CD4-positive, alpha-beta memory T cell (primary cell): Measurements from ENCODE around the gene S100A13. TPM values are rescaled to one million over a fixed set of nuclear protein-coding genes. Genes with fewer than 3 reads are reported as not detected.

Experiments used
- CTCF ChIA-PET: fragments of 350-600 bp; sonication (Branson Sonifier 250); formaldehyde crosslinking; loops from one replicate; lab custom pipeline; 2021; ENCODE audit warnings: inconsistent platforms; ENCODE audit not compliant: partially characterized antibody; lab: Charles Lee
- POLR2A ChIA-PET: fragments of 350-600 bp; sonication (Branson Sonifier 250); formaldehyde crosslinking; loops from one replicate; lab custom pipeline; 2021; ENCODE audit not compliant: partially characterized antibody; lab: Charles Lee
- DNase-seq, 5 donors: peaks; one replicate each; pipeline versions ENCODE4 v3.0.0 to v3.0.0-alpha.2; 2020 to 2022; ENCODE audit warnings: mixed read lengths in 1 of 5
- H3K27ac ChIP-seq: one replicate; pipeline ENCODE4 v1.7.0; 2013; ENCODE audit warnings: low read depth, low read length
- H3K27me3 ChIP-seq: 2 replicates; pipeline ENCODE4 v1.7.0; 2013; ENCODE audit warnings: mild to moderate bottlenecking, low read length, moderate library complexity; ENCODE audit not compliant: insufficient read depth
- H3K36me3 ChIP-seq: 2 replicates; pipeline ENCODE4 v1.7.0; 2013; ENCODE audit warnings: mild to moderate bottlenecking, low read length, moderate library complexity; ENCODE audit not compliant: insufficient read depth
- H3K4me1 ChIP-seq: 2 replicates; pipeline ENCODE4 v1.7.0; 2013; ENCODE audit warnings: mild to moderate bottlenecking, low read length, moderate library complexity; ENCODE audit not compliant: insufficient read depth
- H3K4me3 ChIP-seq, 2 donors: one replicate each; pipeline ENCODE4 v1.7.0; 2013; ENCODE audit warnings: low read length in 2 of 2, mild to moderate bottlenecking in 1 of 2
- H3K9me3 ChIP-seq, 2 donors: one replicate each; pipeline ENCODE4 v1.7.0; 2013; ENCODE audit warnings: low read length in 2 of 2, control low read depth in 1 of 2; ENCODE audit not compliant: control insufficient read depth in 1 of 2
- H3K27ac Mint-ChIP-seq, 7 donors: one replicate each; pipeline ENCODE4 v1.8.0; 2020 to 2021; ENCODE audit warnings: mixed read lengths in 7 of 7, mild to moderate bottlenecking in 6 of 7, inconsistent platforms in 3 of 7, moderate library complexity in 3 of 7
- H3K27me3 Mint-ChIP-seq, 2 donors: one replicate each; pipeline ENCODE4 v1.8.0; 2020 to 2021; ENCODE audit warnings: mixed read lengths in 2 of 2
- H3K36me3 Mint-ChIP-seq, 2 donors: one replicate each; pipeline ENCODE4 v1.8.0; 2020 to 2021; ENCODE audit warnings: mixed read lengths in 2 of 2, inconsistent platforms in 1 of 2, mild to moderate bottlenecking in 1 of 2
- H3K4me1 Mint-ChIP-seq, 4 donors: one replicate each; pipeline ENCODE4 v1.8.0; 2020 to 2021; ENCODE audit warnings: mixed read lengths in 4 of 4, mild to moderate bottlenecking in 1 of 4
- H3K4me3 Mint-ChIP-seq, 8 donors: one replicate each; pipeline ENCODE4 v1.8.0; 2020 to 2021; ENCODE audit warnings: mixed read lengths in 8 of 8, mild to moderate bottlenecking in 7 of 8, moderate library complexity in 6 of 8, inconsistent platforms in 3 of 8
- H3K9me3 Mint-ChIP-seq, 8 donors: one replicate each; pipeline ENCODE4 v1.8.0; 2020 to 2021; ENCODE audit warnings: mixed read lengths in 8 of 8, mild to moderate bottlenecking in 5 of 8, inconsistent platforms in 3 of 8, moderate library complexity in 1 of 8
- intact Hi-C: fragments of 100-400 bp; cut with micrococcal nuclease; formaldehyde crosslinking; loops from one replicate; pipeline ENCODE4 v1.15.1; 2023
- polyA plus RNA-seq, 2 donors: library from polyadenylated mRNA; unstranded; fragments of 300-500 nt; fragmentation: Illumina TruSeq; gene quantifications; one replicate each; pipeline ENCODE4 v1.2.3, GENCODE V29; 2021
- total RNA-seq, 2 experiments: library from RNA; stranded (reverse); gene quantifications; one replicate each; pipeline ENCODE4 v1.2.3, GENCODE V29; 2021

The S100A13 gene
- total and polyA plus RNA-seq, 4 experiments from 2014 or later: 0.56 to 5.2 (median 4.3) TPM; not detected in 1

GRCh38 chr1:153623101-153623500 is 4.2 kb downstream of the S100A13 start:
- no peak overlapping the region for H3K4me3 Mint-ChIP-seq
- H3K27ac Mint-ChIP-seq: no peak overlapping the region
- intact Hi-C loops: no loop called here
- DNase-seq: no peak
- Histone ChIP-seq H3K36me3 (no peaks in the 10 kb centered on the region), H3K27me3 (no peaks in the 10 kb centered on the region), H3K4me1 (no peaks in the 10 kb centered on the region), H3K4me3 (no peak overlapping the region), H3K9me3 (no peaks in the 10 kb centered on the region), H3K27ac (no peak overlapping the region)
- peaks cover 0 to 3% of the 10 kb centered on the region in 2 donors for H3K27me3 Mint-ChIP-seq
- CTCF ChIA-PET: interaction anchor here (1.1 kb wide), 1 partner anchor 10 kb away, joined by 3 read pairs; the partner anchor contains the start of gene CHTOP
- H3K36me3 Mint-ChIP-seq: no peaks in the 10 kb centered on the region
- H3K9me3 Mint-ChIP-seq: peaks cover 0 to 3% (median 0%) of the 10 kb centered on the region in 8 donors
- H3K4me1 Mint-ChIP-seq: no peaks in the 10 kb centered on the region
- POLR2A ChIA-PET: no interaction called here

GRCh38 chr1:153619171-153619570 is 8.1 kb downstream of the S100A13 start:
- no peak for DNase-seq
- peaks cover 0 to 1% of the 10 kb centered on the region in 2 donors for H3K27me3 Mint-ChIP-seq
- POLR2A ChIA-PET: interaction anchor here (0.6 kb wide), 1 partner anchor 86 kb away, joined by 3 read pairs; no protein-coding TSS in a partner anchor
- Histone ChIP-seq H3K9me3 (no peaks in the 10 kb centered on the region), H3K36me3 (no peaks in the 10 kb centered on the region), H3K27me3 (no peaks in the 10 kb centered on the region), H3K4me3 (no peak overlapping the region), H3K4me1 (no peaks in the 10 kb centered on the region), H3K27ac (no peak overlapping the region)
- CTCF ChIA-PET: interaction anchor here (0.9 to 7.7 kb wide), 14 partner anchors 10 to 266 kb away, joined by 3 to 142 read pairs (median 6); partner anchors contain the start of genes CHTOP, S100A4 and S100A6
- intact Hi-C loops: loop anchor here (5.0 kb wide), 1 partner anchor 52 kb away; the partner anchor contains the start of gene S100A2
- no peak overlapping the region for H3K4me3 Mint-ChIP-seq
- H3K9me3 Mint-ChIP-seq: peaks cover 0 to 2% (median 0%) of the 10 kb centered on the region in 8 donors
- H3K4me1 Mint-ChIP-seq: peaks cover 0 to 5% (median 0%) of the 10 kb centered on the region in 4 donors
- no peak overlapping the region for H3K27ac Mint-ChIP-seq
- H3K36me3 Mint-ChIP-seq: no peaks in the 10 kb centered on the region

- ChIA-PET POLR2A (no interaction called here), CTCF (interaction anchor here (0.8 to 7.7 kb wide), 16 partner anchors 9 to 265 kb away, joined by 3 to 142 read pairs (median 4); partner anchors contain the start of genes CHTOP, ILF2, S100A4 and S100A6)
- peaks cover 0 to 5% (median 0%) of the 10 kb centered on the region in 4 donors for H3K4me1 Mint-ChIP-seq
- Histone ChIP-seq H3K9me3 (no peaks in the 10 kb centered on the region), H3K4me3 (no peak overlapping the region), H3K4me1 (no peaks in the 10 kb centered on the region), H3K27me3 (no peaks in the 10 kb centered on the region), H3K27ac (no peak overlapping the region), H3K36me3 (no peaks in the 10 kb centered on the region)
- peak in 3 of 5 donors; percentile 50 to 63 (median 55) for DNase-seq
- peak overlapping the region in 1 of 7 donors; percentile 4 for H3K27ac Mint-ChIP-seq
- peaks cover 0 to 1% of the 10 kb centered on the region in 2 donors for H3K27me3 Mint-ChIP-seq
- intact Hi-C loops: loop anchor here (1.0 to 5.0 kb wide), 2 partner anchors 50 to 108 kb away; partner anchors contain the start of gene S100A2
- H3K4me3 Mint-ChIP-seq: no peak overlapping the region
- peaks cover 0 to 1% (median 0%) of the 10 kb centered on the region in 8 donors for H3K9me3 Mint-ChIP-seq
- no peaks in the 10 kb centered on the region for H3K36me3 Mint-ChIP-seq
Measured at GRCh38 chr1:153617663-153618062, 9.6 kb downstream of the S100A13 start.

DNA sequence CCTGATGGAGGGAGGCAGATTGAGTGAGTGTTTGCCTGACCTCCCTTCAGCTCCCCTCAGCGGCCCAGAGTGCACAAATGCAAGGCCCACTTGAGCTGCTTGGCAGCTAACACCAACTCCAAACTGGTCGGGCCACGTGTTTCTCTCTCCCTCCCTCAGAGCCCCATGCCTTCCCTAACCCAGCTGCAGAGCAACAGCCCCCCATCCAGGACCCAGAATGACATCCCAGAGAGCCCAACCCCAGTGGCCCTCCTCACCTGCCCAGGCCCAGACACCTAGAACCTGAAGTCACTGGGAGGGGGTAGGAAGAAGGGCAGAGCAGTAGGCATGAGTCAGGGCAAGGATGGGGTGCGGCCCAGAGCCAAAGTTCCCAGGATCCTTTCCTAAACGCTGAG is 10.4 kb downstream of the S100A13 start:
- Mint-ChIP-seq H3K27ac (peak overlapping the region in 1 of 7 donors; percentile 57), H3K9me3 (peaks cover 0 to 1% (median 0%) of the 10 kb centered on the region in 8 donors), H3K4me3 (no peak overlapping the region), H3K36me3 (no peaks in the 10 kb centered on the region), H3K4me1 (peaks cover 0 to 5% (median 0%) of the 10 kb centered on the region in 4 donors), H3K27me3 (peaks cover 0 to 1% of the 10 kb centered on the region in 2 donors)
- Histone ChIP-seq H3K36me3 (no peaks in the 10 kb centered on the region), H3K27me3 (no peaks in the 10 kb centered on the region), H3K9me3 (no peaks in the 10 kb centered on the region), H3K4me1 (no peaks in the 10 kb centered on the region), H3K27ac (no peak overlapping the region), H3K4me3 (no peak overlapping the region)
- intact Hi-C loops: loop anchor here (1.0 to 5.0 kb wide), 2 partner anchors 50 to 108 kb away; partner anchors contain the start of gene S100A2
- CTCF ChIA-PET: interaction anchor here (1.2 to 7.7 kb wide), 10 partner anchors 8 to 108 kb away, joined by 3 to 142 read pairs (median 7); partner anchors contain the start of genes CHTOP and S100A6
- DNase-seq: no peak
- POLR2A ChIA-PET: no interaction called here

DNA sequence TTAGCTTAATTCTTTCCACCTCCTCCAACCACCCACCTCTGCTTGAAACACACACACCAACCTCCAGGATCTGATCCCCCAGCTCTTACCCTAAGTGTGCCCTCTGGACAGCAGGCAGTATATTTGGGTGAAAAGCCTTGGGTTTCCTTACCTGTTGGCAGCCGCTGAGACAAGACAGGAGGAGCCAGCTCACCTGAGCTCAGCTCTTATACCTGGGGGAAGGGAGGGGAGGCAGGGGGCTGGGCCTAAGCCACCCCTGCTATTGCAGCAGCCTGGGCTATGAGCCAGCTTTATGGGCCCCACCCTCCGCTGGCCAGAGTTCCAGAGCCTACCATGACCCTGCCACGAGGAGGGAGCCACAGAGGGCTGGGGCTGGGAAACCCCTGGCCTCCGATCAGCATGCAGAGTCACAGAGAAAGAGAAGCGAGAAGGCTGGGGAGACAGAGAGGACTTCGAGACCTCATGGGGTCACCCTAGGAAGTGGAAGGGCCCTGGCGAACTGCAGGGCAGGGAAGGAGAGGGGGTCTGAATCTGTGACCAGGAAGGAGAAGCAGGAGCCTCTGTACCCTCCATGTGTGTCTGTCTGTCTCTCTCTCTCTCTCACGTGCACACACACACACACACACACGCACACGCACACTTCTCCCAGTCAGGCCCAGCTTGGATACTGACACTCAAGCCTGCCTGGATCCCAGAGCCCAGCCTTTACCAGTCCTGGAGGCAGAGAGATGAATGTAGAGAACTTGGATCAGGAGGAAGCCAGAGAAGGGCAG is 11.0 kb downstream of the S100A13 start, which contains the start of gene S100A14:
TSS of gene S100A14 (minus strand) at position 182 of the 773 bp plus-strand sequence. CDS start 467 bp downstream, outside the sequence.
- no peak for DNase-seq
- peaks cover 0 to 5% (median under 1%) of the 10 kb centered on the region in 4 donors for H3K4me1 Mint-ChIP-seq
- H3K27ac Mint-ChIP-seq: peak within 1 kb of the TSS in 2 of 7 donors; percentile 25 to 57
- H3K27me3 Mint-ChIP-seq: peaks cover 0 to 1% of the 10 kb centered on the region in 2 donors
- H3K4me3 Mint-ChIP-seq: no peak within 1 kb of the TSS
- no peak within 1 kb of the TSS for H3K27ac ChIP-seq
- ChIA-PET POLR2A (interaction anchor here (1.5 to 1.7 kb wide), 2 partner anchors 71 to 84 kb away, joined by 4 to 7 read pairs; partner anchors contain the start of gene S100A4), CTCF (interaction anchor here (0.9 to 7.7 kb wide), 7 partner anchors 24 to 108 kb away, joined by 3 to 142 read pairs (median 7); partner anchors contain the start of gene S100A6)
- H3K36me3 Mint-ChIP-seq: no peaks in the 10 kb centered on the region
- intact Hi-C loops: loop anchor here (5.0 kb wide), 1 partner anchor 49 kb away; the partner anchor contains the start of gene S100A2
- H3K36me3 ChIP-seq: no peaks in the 10 kb centered on the region
- peaks cover 0 to 3% (median 0%) of the 10 kb centered on the region in 8 donors for H3K9me3 Mint-ChIP-seq
- no peak within 1 kb of the TSS for H3K4me3 ChIP-seq
- no peaks in the 10 kb centered on the region for H3K27me3 ChIP-seq
- H3K9me3 ChIP-seq: no peaks in the 10 kb centered on the region
- no peaks in the 10 kb centered on the region for H3K4me1 ChIP-seq

DNA sequence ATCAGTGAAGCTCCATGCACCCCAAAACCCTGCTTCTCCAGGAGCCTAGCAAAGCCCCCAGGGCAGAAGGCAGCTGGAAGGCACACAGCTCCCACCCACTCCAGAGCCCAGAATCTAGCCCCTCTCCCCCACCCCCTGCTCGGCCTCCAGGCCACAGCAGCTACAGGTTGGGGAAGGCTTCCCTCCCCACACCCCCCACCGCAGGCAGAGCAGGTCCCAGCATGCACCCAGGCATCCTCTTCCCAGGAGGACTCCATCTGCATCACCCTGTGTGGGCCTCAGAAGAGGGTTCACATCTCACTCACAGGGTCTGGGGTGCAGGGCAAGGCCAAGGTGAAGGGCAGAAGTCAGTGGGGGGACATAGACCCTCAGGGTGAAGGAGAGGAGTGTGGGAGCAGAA is 11.9 kb downstream of the S100A13 start:
- DNase-seq: no peak
- no peaks in the 10 kb centered on the region for H3K36me3 Mint-ChIP-seq
- no peak overlapping the region for H3K4me3 ChIP-seq
- no peaks in the 10 kb centered on the region for H3K9me3 ChIP-seq
- no peak overlapping the region for H3K27ac ChIP-seq
- no peaks in the 10 kb centered on the region for H3K4me1 ChIP-seq
- intact Hi-C loops: loop anchor here (5.0 kb wide), 1 partner anchor 48 kb away; the partner anchor contains the start of gene S100A2
- H3K9me3 Mint-ChIP-seq: peaks cover 0 to 3% (median 0%) of the 10 kb centered on the region in 8 donors
- H3K27me3 Mint-ChIP-seq: peaks cover 0 to 1% of the 10 kb centered on the region in 2 donors
- no peak overlapping the region for H3K4me3 Mint-ChIP-seq
- ChIA-PET CTCF (interaction anchor here (0.8 to 7.7 kb wide), 6 partner anchors 23 to 121 kb away, joined by 3 to 142 read pairs (median 6); no protein-coding TSS in a partner anchor), POLR2A (interaction anchor here (1.5 to 1.7 kb wide), 2 partner anchors 70 to 83 kb away, joined by 4 to 7 read pairs; partner anchors contain the start of gene S100A4)
- no peaks in the 10 kb centered on the region for H3K27me3 ChIP-seq
- H3K4me1 Mint-ChIP-seq: peaks cover 0 to 5% (median under 1%) of the 10 kb centered on the region in 4 donors
- no peaks in the 10 kb centered on the region for H3K36me3 ChIP-seq
- no peak overlapping the region for H3K27ac Mint-ChIP-seq
